ENCODE data around the gene VASP. TPM values are rescaled to one million over a fixed set of nuclear protein-coding genes. Genes with fewer than 3 reads are reported as not detected.
A peak's percentile ranks its signal among the peaks of the same experiment; 100 is the strongest.

The VASP gene
- total and polyA plus RNA-seq, 11 donors: 31.2 to 106 (median 49.5) TPM

DNA sequence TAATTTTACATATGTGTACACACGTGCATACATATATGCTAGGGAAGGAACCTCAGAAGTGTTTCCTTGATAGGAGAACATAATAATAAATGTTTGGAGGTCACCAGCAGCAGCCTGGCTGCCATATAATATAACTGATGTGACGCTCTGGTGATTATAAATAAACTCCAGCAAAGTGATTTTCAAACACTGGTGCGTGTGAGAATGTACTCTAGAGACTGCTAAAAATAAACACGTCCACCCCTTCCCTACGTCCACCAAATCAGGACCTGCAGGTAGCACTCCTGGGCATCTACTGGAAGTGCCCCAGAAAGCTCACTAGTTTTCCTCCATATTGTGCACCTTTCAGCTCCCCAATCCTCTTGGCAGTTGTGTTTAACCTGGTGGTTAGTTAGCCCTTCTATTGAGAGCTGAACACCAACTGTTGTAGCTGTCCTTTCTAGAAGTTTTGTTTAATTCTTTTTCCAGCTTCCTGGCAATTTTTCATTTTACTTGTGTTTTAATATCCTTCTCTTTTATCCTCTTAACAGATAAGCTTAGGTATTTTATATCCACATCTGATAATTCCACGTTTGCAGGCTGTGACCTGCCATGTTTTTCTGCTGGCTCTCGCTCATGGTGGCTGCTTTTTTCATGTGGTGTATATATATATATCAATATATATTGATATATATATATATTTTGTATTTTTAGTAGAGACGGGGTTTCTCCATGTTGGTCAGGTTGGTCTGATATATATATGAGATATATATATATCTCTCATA lies 64.4 kb downstream of the VASP start:
- 54 to 67% (median 62%) methylated on average over 8 of the region's 8 CpGs for WGBS, 4 donors
- H3K4me1 ChIP-seq: peaks cover 0 to 66% (median 25%) of the 10 kb centered on the region in 12 donors
- H3K9me3 ChIP-seq: peaks cover 0 to 6% (median 0%) of the 10 kb centered on the region in 12 donors
- DNase-seq (no peak), ATAC-seq (peak in 3 of 4 donors; percentile 44 to 58 (median 45))
- TF ChIP-seq POLR2A (IDR thresholded peaks at IDR 0.05): no peak
- TF ChIP-seq, protein P1, sequence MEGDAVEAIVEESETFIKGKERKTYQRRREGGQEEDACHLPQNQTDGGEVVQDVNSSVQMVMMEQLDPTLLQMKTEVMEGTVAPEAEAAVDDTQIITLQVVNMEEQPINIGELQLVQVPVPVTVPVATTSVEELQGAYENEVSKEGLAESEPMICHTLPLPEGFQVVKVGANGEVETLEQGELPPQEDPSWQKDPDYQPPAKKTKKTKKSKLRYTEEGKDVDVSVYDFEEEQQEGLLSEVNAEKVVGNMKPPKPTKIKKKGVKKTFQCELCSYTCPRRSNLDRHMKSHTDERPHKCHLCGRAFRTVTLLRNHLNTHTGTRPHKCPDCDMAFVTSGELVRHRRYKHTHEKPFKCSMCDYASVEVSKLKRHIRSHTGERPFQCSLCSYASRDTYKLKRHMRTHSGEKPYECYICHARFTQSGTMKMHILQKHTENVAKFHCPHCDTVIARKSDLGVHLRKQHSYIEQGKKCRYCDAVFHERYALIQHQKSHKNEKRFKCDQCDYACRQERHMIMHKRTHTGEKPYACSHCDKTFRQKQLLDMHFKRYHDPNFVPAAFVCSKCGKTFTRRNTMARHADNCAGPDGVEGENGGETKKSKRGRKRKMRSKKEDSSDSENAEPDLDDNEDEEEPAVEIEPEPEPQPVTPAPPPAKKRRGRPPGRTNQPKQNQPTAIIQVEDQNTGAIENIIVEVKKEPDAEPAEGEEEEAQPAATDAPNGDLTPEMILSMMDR (IDR thresholded peaks at IDR 0.05): no peak
- H3K27me3 ChIP-seq: no peaks in the 10 kb centered on the region
- H3K36me3 ChIP-seq: no peaks in the 10 kb centered on the region
- intact Hi-C loops (cut with DNase I): loop anchor here in 4 of 10 donors (2.0 to 10.0 kb wide), 3 partner anchors 44 to 49 kb away; no protein-coding TSS in a partner anchor
- no peak overlapping the region for H3K4me3 ChIP-seq
- peak overlapping the region in 9 of 12 donors; percentile 7 to 83 (median 68) for H3K27ac ChIP-seq

DNA sequence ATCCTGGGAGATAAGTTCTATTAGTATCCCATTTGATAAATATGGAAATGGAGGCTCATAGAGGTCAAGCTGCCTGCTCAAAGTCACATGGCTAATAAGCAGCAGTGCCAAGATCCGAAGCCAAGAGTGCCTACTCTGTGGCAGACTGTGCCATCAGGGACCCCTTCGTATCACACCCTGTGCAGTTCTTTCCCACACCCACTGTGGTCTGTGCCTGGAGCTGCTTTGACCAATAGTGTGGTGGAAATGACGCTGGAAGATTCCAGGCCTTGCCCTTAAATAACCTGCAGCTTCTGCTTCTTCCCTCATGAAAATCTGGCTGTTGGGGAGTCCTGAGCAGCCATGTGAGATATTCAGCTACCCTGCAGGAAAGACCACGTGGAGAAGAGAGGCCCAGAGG lies 67.2 kb downstream of the VASP start:
- peak overlapping the region in 11 of 12 donors; percentile 40 to 85 (median 67) for H3K27ac ChIP-seq
- intact Hi-C loops (cut with DNase I): loop anchor here in 3 of 10 donors (5.0 to 10.0 kb wide), 2 partner anchors 47 to 50 kb away; no protein-coding TSS in a partner anchor
- ATAC-seq (peak; percentile 38 to 61 (median 51)), DNase-seq (peak in 1 of 5 donors; percentile 71)
- H3K36me3 ChIP-seq: no peaks in the 10 kb centered on the region
- peaks cover 0 to 6% (median 0%) of the 10 kb centered on the region in 12 donors for H3K9me3 ChIP-seq
- no peak overlapping the region for H3K4me3 ChIP-seq
- H3K27me3 ChIP-seq: no peaks in the 10 kb centered on the region
- TF ChIP-seq, protein P1 (IDR thresholded peaks at IDR 0.05): no peak
- no peak for TF ChIP-seq POLR2A (IDR thresholded peaks at IDR 0.05)
- peaks cover 0 to 62% (median 26%) of the 10 kb centered on the region in 12 donors for H3K4me1 ChIP-seq
- 45 to 55% (median 51%) methylated on average over 4 of the region's 4 CpGs for WGBS, 4 donors

DNA sequence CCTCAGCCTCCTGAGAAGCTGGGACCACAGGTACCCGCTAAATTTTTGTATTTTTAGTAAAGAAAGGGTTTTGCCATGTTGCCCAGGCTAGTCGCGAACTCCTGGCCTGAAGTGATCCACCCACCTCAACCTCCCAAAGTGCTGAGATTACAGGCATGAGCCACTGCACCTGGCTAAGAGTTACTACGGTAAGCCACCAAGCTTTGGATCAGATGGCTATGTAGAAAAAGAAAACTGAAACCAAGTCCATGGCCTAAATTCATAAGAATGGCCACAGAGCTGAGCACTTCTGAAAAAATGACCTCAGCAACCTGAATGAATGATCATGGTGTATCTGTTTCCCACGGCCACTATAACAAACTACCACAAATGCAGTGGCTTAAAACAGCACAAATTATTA lies 67.9 kb downstream of the VASP start:
- H3K4me1 ChIP-seq: peaks cover 0 to 55% (median 23%) of the 10 kb centered on the region in 12 donors
- H3K4me3 ChIP-seq: no peak overlapping the region
- intact Hi-C loops (cut with DNase I): loop anchor here in 2 of 10 donors (10.0 kb wide), 1 partner anchor 50 kb away; no protein-coding TSS in a partner anchor
- peak overlapping the region in 10 of 12 donors; percentile 40 to 85 (median 72) for H3K27ac ChIP-seq
- DNase-seq (no peak), ATAC-seq (no peak)
- H3K27me3 ChIP-seq: no peaks in the 10 kb centered on the region
- 84 to 94% (median 90%) methylated on average over 5 of the region's 5 CpGs for WGBS, 4 donors
- TF ChIP-seq, protein P1 (IDR thresholded peaks at IDR 0.05): no peak
- TF ChIP-seq POLR2A (IDR thresholded peaks at IDR 0.05): no peak
- no peaks in the 10 kb centered on the region for H3K36me3 ChIP-seq
- peaks cover 0 to 6% (median 0%) of the 10 kb centered on the region in 12 donors for H3K9me3 ChIP-seq

Other genes starting within 250 kb of the VASP start
- over 10,000 TPM in 1 of 9 donors, 1,000 to 10,000 TPM in 8; 1,947 to 11,128 (median 3,786) TPM for gene CKM, start 184.6 kb upstream of the VASP start, total RNA-seq
- 1,000 to 10,000 TPM; 1,885 to 6,019 TPM for gene CKM, start 184.6 kb upstream of the VASP start, polyA plus RNA-seq
- under 1 TPM in 4 of 9 donors, not detected in 5; 0.12 to 0.69 (median 0.30) TPM for gene KLC3, start 166.7 kb upstream of the VASP start, total RNA-seq
- gene KLC3, start 166.7 kb upstream of the VASP start, polyA plus RNA-seq: under 1 TPM in 1 of 2 donors, not detected in 1; 0.32 TPM
- gene ERCC2, start 136.9 kb upstream of the VASP start, total RNA-seq: 10 to 100 TPM in 8 of 9 donors, 1 to 10 TPM in 1; 9.8 to 24.1 (median 13.9) TPM
- gene ERCC2, start 136.9 kb upstream of the VASP start, polyA plus RNA-seq: 1 to 10 TPM; 5.8 to 8.4 TPM
- gene PPP1R13L, start 102.4 kb upstream of the VASP start, total RNA-seq: 100 to 1,000 TPM in 7 of 9 donors, 10 to 100 TPM in 2; 92.3 to 400 (median 139) TPM
- gene PPP1R13L, start 102.4 kb upstream of the VASP start, polyA plus RNA-seq: 100 to 1,000 TPM; 102 to 174 TPM
- gene POLR1G, start 100.8 kb upstream of the VASP start, total RNA-seq: 10 to 100 TPM in 1 of 9 donors, 1 to 10 TPM in 8; 4.4 to 10.6 (median 6.9) TPM
- gene POLR1G, start 100.8 kb upstream of the VASP start, polyA plus RNA-seq: 1 to 10 TPM; 6.7 to 8.5 TPM
- gene ERCC1, start 83.6 kb upstream of the VASP start, total RNA-seq: 100 to 1,000 TPM; 104 to 156 (median 121) TPM
- 100 to 1,000 TPM; 120 to 294 TPM for gene ERCC1, start 83.6 kb upstream of the VASP start, polyA plus RNA-seq
- 100 to 1,000 TPM in 1 of 9 donors, 10 to 100 TPM in 1, 1 to 10 TPM in 4, under 1 TPM in 3; 0.23 to 107 (median 1.1) TPM for gene FOSB, start 39.5 kb upstream of the VASP start, total RNA-seq
- gene FOSB, start 39.5 kb upstream of the VASP start, polyA plus RNA-seq: 1 to 10 TPM; 1.4 to 8.0 TPM
- gene RTN2, start 10.4 kb upstream of the VASP start, total RNA-seq: 10 to 100 TPM; 12.9 to 33.0 (median 26.9) TPM
- 10 to 100 TPM; 12.1 to 14.2 TPM for gene RTN2, start 10.4 kb upstream of the VASP start, polyA plus RNA-seq
- gene PPM1N, start 9.0 kb upstream of the VASP start, total RNA-seq: 1 to 10 TPM in 1 of 9 donors, under 1 TPM in 3, not detected in 5; 0.56 to 2.7 (median 0.65) TPM
- gene PPM1N, start 9.0 kb upstream of the VASP start, polyA plus RNA-seq: under 1 TPM; 0.23 to 0.78 TPM
- 10 to 100 TPM; 21.3 to 30.4 (median 22.5) TPM for gene OPA3, start 77.3 kb downstream of the VASP start, total RNA-seq
- 10 to 100 TPM; 13.1 to 22.3 TPM for gene OPA3, start 77.3 kb downstream of the VASP start, polyA plus RNA-seq
- gene GPR4, start 94.7 kb downstream of the VASP start, total RNA-seq: 10 to 100 TPM in 3 of 9 donors, 1 to 10 TPM in 6; 2.7 to 36.0 (median 4.3) TPM
- 1 to 10 TPM; 5.1 to 6.9 TPM for gene GPR4, start 94.7 kb downstream of the VASP start, polyA plus RNA-seq
- 10 to 100 TPM; 22.4 to 50.2 (median 44.1) TPM for gene EML2, start 131.9 kb downstream of the VASP start, total RNA-seq
- 10 to 100 TPM; 19.0 to 23.2 TPM for gene EML2, start 131.9 kb downstream of the VASP start, polyA plus RNA-seq
- gene GIPR, start 160.7 kb downstream of the VASP start, total RNA-seq: 1 to 10 TPM in 7 of 9 donors, under 1 TPM in 2; 0.64 to 7.1 (median 4.8) TPM
- gene GIPR, start 160.7 kb downstream of the VASP start, polyA plus RNA-seq: 1 to 10 TPM; 1.9 to 8.1 TPM
- gene SNRPD2, start 184.5 kb downstream of the VASP start, total RNA-seq: 100 to 1,000 TPM; 149 to 343 (median 248) TPM
- 100 to 1,000 TPM; 318 to 343 TPM for gene SNRPD2, start 184.5 kb downstream of the VASP start, polyA plus RNA-seq
- gene QPCTL, start 185.2 kb downstream of the VASP start, total RNA-seq: 1 to 10 TPM; 1.5 to 5.5 (median 2.8) TPM
- 1 to 10 TPM; 2.9 to 4.5 TPM for gene QPCTL, start 185.2 kb downstream of the VASP start, polyA plus RNA-seq
- 10 to 100 TPM in 6 of 9 donors, 1 to 10 TPM in 3; 9.1 to 17.8 (median 10.3) TPM for gene FBXO46, start 223.4 kb downstream of the VASP start, total RNA-seq
- gene FBXO46, start 223.4 kb downstream of the VASP start, polyA plus RNA-seq: 1 to 10 TPM; 7.2 TPM
- gene MEIOSIN, start 226.0 kb downstream of the VASP start, total RNA-seq: not detected
- not detected for gene MEIOSIN, start 226.0 kb downstream of the VASP start, polyA plus RNA-seq

All from heart left ventricle (tissue), 16 donors.